Suppressor macrophage (primary cell): ENCODE measurements around the gene ANGPTL7.
"Not testable (repeated sequence)": the region's sequence is repeated elsewhere in the genome, so short reads cannot be mapped to it uniquely, and the experiment has no call there.

ENCODE experiments used
- DNase-seq, 4 experiments: peaks; one replicate each; pipeline ENCODE4 v3.0.0-alpha.2; 2020 to 2022
- total RNA-seq, 17 experiments: gene quantifications; one replicate each; lab custom pipeline; 2026; ENCODE audit warnings: mixed read lengths in 6 of 17, inconsistent platforms in 3 of 17; lab: John Stamatoyannopoulos, UW

Gene ANGPTL7
- 0 to 0.77 (median 0) reads per million in 17 experiments for total RNA-seq

GRCh38 chr1:11188858-11189451 lies at the start of gene ANGPTL7:
ANGPTL7 (plus strand) TSS chr1:11189355; CDS start chr1:11189580, 225 bp downstream.
- no peak for DNase-seq

DNA sequence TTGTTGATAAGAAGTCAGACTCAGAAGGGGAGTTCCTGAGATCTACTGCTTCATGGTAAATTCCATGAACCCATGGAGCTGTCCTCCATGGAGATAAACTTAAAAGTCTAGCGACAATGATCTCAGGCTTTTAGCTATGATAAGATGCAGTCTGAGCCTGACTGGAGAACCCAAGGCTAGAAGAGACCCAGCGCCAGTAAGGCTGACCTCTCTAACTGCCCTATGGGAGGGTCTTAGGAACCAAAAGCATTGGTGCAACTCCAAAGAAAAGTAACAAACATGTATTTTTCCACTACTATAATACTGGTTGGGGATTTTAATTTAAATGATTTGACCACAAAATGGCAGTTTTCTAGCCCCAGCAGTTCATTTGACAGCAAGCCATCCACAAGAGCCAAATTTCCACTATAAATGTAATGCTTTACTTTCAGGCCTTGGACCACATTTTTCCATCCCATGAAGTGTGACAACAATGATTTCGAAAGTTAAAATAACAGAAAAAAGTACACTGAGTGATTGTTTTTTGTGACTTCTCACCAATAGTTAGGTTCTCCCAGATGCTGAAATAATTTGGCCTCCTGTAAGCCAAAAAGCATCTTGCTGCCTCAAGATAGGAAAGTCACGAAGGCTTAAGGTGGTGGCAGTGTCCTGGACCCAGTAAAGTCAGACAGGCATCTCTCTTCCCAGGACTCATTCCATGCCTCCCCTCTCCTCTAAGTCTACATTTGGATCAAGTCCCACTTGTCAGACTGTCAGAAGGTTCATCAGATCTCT lies 46.4 kb upstream of the ANGPTL7 start:
- no peak for DNase-seq

- DNase-seq: no peak
Observed at GRCh38 chr1:11143401-11143800, 45.8 kb upstream of the ANGPTL7 start.

DNA sequence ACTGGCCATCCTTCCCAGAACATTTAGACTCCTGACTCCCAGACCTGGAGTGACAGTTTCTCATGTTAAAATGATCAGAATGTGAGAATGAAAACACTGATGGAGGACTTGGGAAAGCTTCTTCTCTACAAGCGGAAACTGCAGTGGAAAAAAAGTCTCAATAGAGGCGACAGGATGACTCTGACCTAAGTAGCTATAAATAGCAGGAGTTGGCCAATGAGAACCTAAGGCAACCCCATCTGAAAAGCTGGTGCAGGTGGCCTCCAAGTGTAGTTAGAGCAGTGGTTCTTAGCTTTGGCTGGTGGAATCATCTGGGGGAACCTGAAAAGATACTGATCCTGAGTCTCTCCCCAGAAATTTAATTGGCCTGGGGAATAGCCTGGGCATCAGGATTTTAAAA lies 45.2 kb upstream of the ANGPTL7 start:
- no peak for DNase-seq

GRCh38 chr1:11144570-11145256 lies 44.4 kb upstream of the ANGPTL7 start:
- DNase-seq: no peak

DNA sequence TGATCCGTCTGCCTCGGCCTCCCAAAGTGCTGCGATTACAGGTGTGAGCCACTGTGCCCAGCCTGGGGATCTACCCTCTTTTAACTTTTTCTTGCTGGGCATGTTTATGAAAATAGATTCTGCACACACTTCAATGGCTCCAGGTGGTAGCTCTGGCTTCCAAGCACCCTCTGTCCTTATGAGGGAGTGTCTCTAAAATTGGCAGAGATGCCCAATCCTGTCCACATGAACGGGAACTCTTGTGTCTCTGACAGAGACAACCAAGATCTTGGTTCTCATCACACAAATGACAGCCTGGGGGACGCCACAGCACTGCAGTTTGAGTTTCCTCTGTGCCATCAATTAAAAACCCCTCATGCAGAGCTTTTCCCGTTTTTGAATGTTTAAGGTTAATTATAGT lies 43.4 kb upstream of the ANGPTL7 start:
- no peak for DNase-seq

- no peak for DNase-seq
Observed at GRCh38 chr1:11147197-11147770, 41.9 kb upstream of the ANGPTL7 start.

DNA sequence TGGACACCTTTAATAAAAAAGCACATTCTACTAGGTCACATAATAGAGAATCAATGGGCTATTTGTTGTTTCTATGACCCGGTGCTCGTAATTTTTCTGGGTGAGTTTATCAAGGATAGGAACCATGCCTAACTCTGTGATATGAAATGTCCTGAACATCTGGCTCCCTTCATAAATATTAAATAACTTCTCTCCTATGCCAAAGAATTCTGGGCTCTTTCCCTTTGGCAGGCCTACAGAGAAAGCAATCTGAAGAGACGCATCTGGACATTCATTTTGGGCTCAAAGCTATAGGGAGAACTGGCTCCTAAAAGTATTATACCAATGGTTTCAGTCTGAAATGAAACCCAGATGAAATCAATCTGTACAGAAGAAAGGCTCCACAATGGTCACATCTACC lies 38.8 kb upstream of the ANGPTL7 start:
- no peak for DNase-seq

DNA sequence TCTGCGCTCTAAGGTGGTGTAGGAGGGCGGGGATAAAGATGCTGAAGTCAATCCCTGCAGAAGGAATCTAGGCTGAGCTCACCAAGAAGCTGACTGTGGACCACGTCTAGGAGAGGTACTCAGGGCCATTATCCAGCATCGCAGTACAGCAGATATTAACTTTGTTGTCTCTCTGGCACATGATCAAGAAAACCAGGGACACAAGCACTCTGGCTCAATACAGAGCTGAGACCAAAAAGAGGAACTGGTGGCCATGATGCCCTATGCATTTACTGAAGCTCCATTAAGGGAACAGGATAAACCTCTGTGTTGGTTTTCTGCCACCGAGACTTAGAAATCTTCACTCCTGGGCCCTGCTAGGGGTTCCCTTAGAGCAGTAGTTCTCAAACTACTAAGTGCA lies 38.0 kb upstream of the ANGPTL7 start:
- DNase-seq: peak in 3 of 4 experiments; percentile 23 to 58 (median 38)

GRCh38 chr1:11151826-11152612 lies 37.1 kb upstream of the ANGPTL7 start:
- DNase-seq: no peak

- no peak for DNase-seq
Observed at GRCh38 chr1:11152755-11153154, 36.4 kb upstream of the ANGPTL7 start.

GRCh38 chr1:11153184-11153583 lies 36.0 kb upstream of the ANGPTL7 start:
- no peak for DNase-seq

GRCh38 chr1:11156441-11156840 lies 32.7 kb upstream of the ANGPTL7 start:
- no peak for DNase-seq

DNA sequence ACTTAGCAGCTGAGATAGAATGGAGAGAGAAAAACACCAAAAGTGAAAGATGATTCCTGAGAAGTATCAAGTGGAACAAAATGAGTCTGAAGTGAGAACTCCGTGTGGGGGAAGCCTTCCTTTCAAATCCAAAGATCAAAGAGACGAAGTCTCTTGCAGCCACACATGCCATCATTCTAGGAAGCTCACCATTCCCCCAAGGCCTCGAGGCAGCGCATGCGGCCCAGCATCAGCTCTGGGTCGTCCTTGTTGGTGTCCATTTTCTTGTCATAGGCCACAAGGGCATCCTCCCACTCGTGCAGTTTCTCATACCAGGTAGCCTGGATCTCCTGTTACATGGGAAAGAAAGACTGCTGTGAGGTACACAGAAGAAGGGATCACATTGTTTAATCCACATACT lies 32.2 kb upstream of the ANGPTL7 start:
- DNase-seq: no peak

- DNase-seq: no peak
Observed at GRCh38 chr1:11157394-11157793, 31.8 kb upstream of the ANGPTL7 start.

DNA sequence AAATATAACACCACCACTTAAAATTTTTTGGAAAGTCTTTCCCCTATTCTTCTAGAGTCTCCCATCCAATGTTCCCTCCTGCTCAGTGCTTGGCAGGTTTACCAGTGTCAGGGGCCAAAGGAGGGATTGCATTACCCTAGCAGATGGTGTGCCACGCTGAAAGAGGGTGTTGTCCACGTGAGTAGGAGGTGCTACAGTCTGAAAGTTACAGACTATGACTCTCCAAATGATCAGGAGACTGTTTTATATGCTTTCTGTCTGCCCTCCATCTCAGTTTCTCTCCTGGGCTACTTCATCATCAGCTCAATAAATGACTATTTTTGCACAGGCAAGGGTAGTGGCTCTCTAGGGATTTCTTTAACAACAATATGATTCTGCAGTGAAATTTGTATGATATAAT lies 31.3 kb upstream of the ANGPTL7 start:
- peak in 3 of 4 experiments; percentile 9 to 43 (median 9) for DNase-seq

- DNase-seq: no peak
Observed at GRCh38 chr1:11158291-11158690, 30.9 kb upstream of the ANGPTL7 start.

DNA sequence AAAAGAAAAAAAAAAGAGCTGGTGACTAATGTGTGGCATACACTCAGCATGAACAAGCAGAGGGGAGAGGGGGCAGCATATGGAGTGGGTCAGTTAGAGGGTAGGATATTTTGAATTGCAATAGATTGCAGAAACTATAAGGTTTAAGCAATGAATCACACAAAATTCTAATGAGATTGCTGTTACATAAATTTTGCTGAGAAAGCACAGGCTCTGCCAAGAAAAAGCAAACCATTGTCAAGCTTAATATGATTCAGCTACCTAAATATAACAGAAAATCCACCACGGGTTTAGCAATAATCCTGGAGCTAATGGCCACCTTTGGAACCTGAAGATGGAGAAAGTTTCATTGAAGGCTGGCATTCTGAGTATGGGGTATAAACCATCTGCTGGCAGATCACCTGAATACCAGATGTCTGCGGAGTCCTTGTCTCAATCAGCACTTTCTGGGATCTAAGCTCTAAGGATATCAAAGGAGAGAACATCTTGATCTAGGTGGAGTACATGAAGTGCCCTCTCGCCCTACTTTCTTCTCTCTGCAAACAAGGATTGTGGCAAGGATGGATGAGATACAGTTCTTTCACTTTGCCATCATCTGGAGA lies 30.3 kb upstream of the ANGPTL7 start:
- DNase-seq: peak in 2 of 4 experiments; percentile 1 to 40

GRCh38 chr1:11162752-11163151 lies 26.4 kb upstream of the ANGPTL7 start:
- DNase-seq: not testable (repeated sequence)

GRCh38 chr1:11166744-11167143 lies 22.4 kb upstream of the ANGPTL7 start:
- not testable (repeated sequence) for DNase-seq

GRCh38 chr1:11168731-11169130 lies 20.4 kb upstream of the ANGPTL7 start:
- no peak for DNase-seq

- no peak for DNase-seq
Observed at GRCh38 chr1:11169202-11169601, 20.0 kb upstream of the ANGPTL7 start.
